Calu3 (cell line): Measurements from ENCODE around the gene C2orf68. TPM values are rescaled to one million over a fixed set of nuclear protein-coding genes. Genes with fewer than 3 reads are reported as not detected.

Experiments used
- BruUV-seq: library from RNA; stranded (reverse); fragments of 400-500 nt; replicated peaks from 2 replicates; lab custom pipeline; 2021; lab: Mats Ljungman, UMichigan
- CTCF ChIA-PET: fragments of 300-600 bp; sonication (Branson Sonifier 250); formaldehyde crosslinking; loops from one replicate; lab custom pipeline; 2022; ENCODE audit warnings: antibody characterized with exemption; lab: Charles Lee
- DNase-seq: peaks from one replicate; pipeline ENCODE4 v3.0.0; 2022
- H3K27ac Mint-ChIP-seq: one replicate; pipeline ENCODE4 v1.8.0; 2022; ENCODE audit warnings: mixed read lengths; ENCODE audit not compliant: unreplicated experiment
- H3K27me3 Mint-ChIP-seq: one replicate; pipeline ENCODE4 v1.8.0; 2022; ENCODE audit warnings: mixed read lengths; ENCODE audit not compliant: unreplicated experiment
- H3K36me3 Mint-ChIP-seq: one replicate; pipeline ENCODE4 v1.8.0; 2022; ENCODE audit warnings: mild to moderate bottlenecking, moderate library complexity, mixed read lengths; ENCODE audit not compliant: insufficient read depth, unreplicated experiment
- H3K4me1 Mint-ChIP-seq: one replicate; pipeline ENCODE4 v1.8.0; 2022; ENCODE audit warnings: mild to moderate bottlenecking, low read depth, mixed read lengths; ENCODE audit not compliant: unreplicated experiment
- H3K4me3 Mint-ChIP-seq: one replicate; pipeline ENCODE4 v1.8.0; 2022; ENCODE audit warnings: mild to moderate bottlenecking, low read depth, moderate library complexity, mixed read lengths; ENCODE audit not compliant: unreplicated experiment
- H3K9me3 Mint-ChIP-seq: one replicate; pipeline ENCODE4 v1.8.0; 2022; ENCODE audit warnings: low read depth, mixed read lengths; ENCODE audit not compliant: unreplicated experiment
- CTCF ChIP-seq: fragments of 200-600 bp; IDR thresholded peaks from one replicate; pipeline ENCODE4 v1.8.0; 2022; ENCODE audit warnings: antibody characterized with exemption; ENCODE audit not compliant: unreplicated experiment
- intact Hi-C: fragments of 100-400 bp; cut with micrococcal nuclease; formaldehyde crosslinking; loops from one replicate; pipeline ENCODE4 v1.10.0; 2022; ENCODE audit not compliant: unreplicated experiment
- total RNA-seq: library from RNA; stranded (reverse); gene quantifications from 2 replicates; pipeline ENCODE4 v1.2.3, GENCODE V29; 2022

C2orf68 gene
- total RNA-seq, 1 experiment from 2014 or later = 39.2 TPM

GRCh38 chr2:85642725-85643124 is 30.9 kb upstream of the C2orf68 start:
- H3K9me3 Mint-ChIP-seq = no peaks in the 10 kb centered on the region
- CTCF ChIA-PET = interaction anchor here (0.5 kb wide), 1 partner anchor 221 kb away, joined by 3 read pairs; no protein-coding TSS in a partner anchor
- no peak for DNase-seq
- no peak overlapping the region for H3K4me3 Mint-ChIP-seq
- BruUV-seq = no TSS peak
- peaks cover 70% of the 10 kb centered on the region for H3K36me3 Mint-ChIP-seq
- H3K4me1 Mint-ChIP-seq = no peaks in the 10 kb centered on the region
- no peak for TF ChIP-seq CTCF
- H3K27ac Mint-ChIP-seq = no peak overlapping the region
- intact Hi-C loops = no loop called here
- no peaks in the 10 kb centered on the region for H3K27me3 Mint-ChIP-seq

- Mint-ChIP-seq H3K27me3 (no peaks in the 10 kb centered on the region), H3K4me1 (no peaks in the 10 kb centered on the region), H3K36me3 (peaks cover 66% of the 10 kb centered on the region), H3K4me3 (no peak overlapping the region), H3K27ac (no peak overlapping the region), H3K9me3 (no peaks in the 10 kb centered on the region)
- no TSS peak for BruUV-seq
- DNase-seq = no peak
- CTCF ChIA-PET = interaction anchor here (1.0 kb wide), 1 partner anchor 13 kb away, joined by 3 read pairs; no protein-coding TSS in a partner anchor
- no peak for TF ChIP-seq CTCF
- intact Hi-C loops = no loop called here
Measured at GRCh38 chr2:85635636-85636035, 23.8 kb upstream of the C2orf68 start.

GRCh38 chr2:85635011-85635410 is 23.1 kb upstream of the C2orf68 start:
- H3K27me3 Mint-ChIP-seq = no peaks in the 10 kb centered on the region
- BruUV-seq = no TSS peak
- no peak for DNase-seq
- TF ChIP-seq CTCF = no peak
- no peak overlapping the region for H3K4me3 Mint-ChIP-seq
- H3K27ac Mint-ChIP-seq = no peak overlapping the region
- H3K9me3 Mint-ChIP-seq = no peaks in the 10 kb centered on the region
- CTCF ChIA-PET = interaction anchor here (0.6 kb wide), 1 partner anchor 26 kb away, joined by 5 read pairs; no protein-coding TSS in a partner anchor
- peaks cover 64% of the 10 kb centered on the region for H3K36me3 Mint-ChIP-seq
- intact Hi-C loops = no loop called here
- H3K4me1 Mint-ChIP-seq = no peaks in the 10 kb centered on the region

- H3K4me3 Mint-ChIP-seq = no peak overlapping the region
- DNase-seq = no peak
- BruUV-seq = no TSS peak
- TF ChIP-seq CTCF = no peak
- CTCF ChIA-PET = interaction anchor here (0.7 kb wide), 2 partner anchors 82 to 111 kb away, joined by 5 read pairs; no protein-coding TSS in a partner anchor
- no peak overlapping the region for H3K27ac Mint-ChIP-seq
- H3K27me3 Mint-ChIP-seq = no peaks in the 10 kb centered on the region
- intact Hi-C loops = no loop called here
- H3K4me1 Mint-ChIP-seq = no peaks in the 10 kb centered on the region
- H3K9me3 Mint-ChIP-seq = no peaks in the 10 kb centered on the region
- H3K36me3 Mint-ChIP-seq = peaks cover 58% of the 10 kb centered on the region
Measured at GRCh38 chr2:85631316-85631715, 19.4 kb upstream of the C2orf68 start.
